GM12878 (cell line): ENCODE data around the gene HOTAIR. TPM values are rescaled to one million over a fixed set of nuclear protein-coding genes. Genes with fewer than 3 reads are reported as not detected.

Experiments used
- ATAC-seq: fragments of 200-7000 bp; cut with Tn5 transposase; 3 replicates; pipeline ENCODE4 v1.9.1; 2020; ENCODE audit warnings: mild to moderate bottlenecking, moderate library complexity
- Bru-seq: library from RNA; stranded (reverse); fragments of 400-500 nt; gene quantifications from one replicate; lab custom pipeline; 2021; lab: Mats Ljungman, UMichigan
- BruChase-seq, 2 experiments: library from RNA; stranded (reverse); fragments of 400-500 nt; gene quantifications; one replicate each; lab custom pipeline; 2021; lab: Mats Ljungman, UMichigan
- BruUV-seq: library from RNA; stranded (reverse); fragments of 400-500 nt; replicated peaks from 2 replicates; lab custom pipeline; 2021; lab: Mats Ljungman, UMichigan
- CTCF ChIA-PET: fragments of 300-600 bp; sonication (Branson Sonifier 250); formaldehyde crosslinking; extraction: SDS; loops from one replicate; lab custom pipeline; 2021; ENCODE audit warnings: inconsistent platforms; lab: Yijun Ruan, JAX
- POLR2A ChIA-PET: fragments of 350-600 bp; formaldehyde crosslinking; extraction: SDS; loops from one replicate; lab custom pipeline; 2021; ENCODE audit warnings: inconsistent platforms; lab: Charles Lee
- RAD21 ChIA-PET: fragments of 300-600 bp; sonication (Branson Sonifier 250); formaldehyde crosslinking; loops from one replicate; lab custom pipeline; 2023; ENCODE audit warnings: antibody characterized with exemption; ENCODE audit not compliant: unreplicated experiment; lab: Charles Lee
- SMC1A ChIA-PET: fragments of 300-600 bp; sonication (Branson Sonifier 250); formaldehyde crosslinking; loops from one replicate; lab custom pipeline; 2023; ENCODE audit not compliant: unreplicated experiment, uncharacterized antibody; lab: Charles Lee
- DNase-seq: peaks from one replicate; pipeline ENCODE4 v3.0.0-alpha.2; 2011; ENCODE audit warnings: low read depth, low spot score
- FAIRE-seq: peaks from 3 replicates; lab custom pipeline; 2011; peaks lifted over from hg19 to GRCh38; lab: Jason Lieb, UNC
- H2AFZ ChIP-seq: 2 replicates; pipeline ENCODE4 v1.6.0; 2011; ENCODE audit warnings: low read depth, low read length, control low read depth; ENCODE audit not compliant: control insufficient read depth
- H3K27ac ChIP-seq: 2 replicates; pipeline ENCODE4 v1.5.1; 2011; ENCODE audit warnings: control low read depth; ENCODE audit not compliant: control insufficient read depth, insufficient read depth
- H3K27me3 ChIP-seq, 2 experiments: replicated peaks in 1 of 2; 2 replicates each; pipeline versions ENCODE4 v1.6.0 to v1.6.1; 2011; ENCODE audit warnings: low read length in 1 of 2; ENCODE audit not compliant: control insufficient read depth in 2 of 2, insufficient read depth in 2 of 2
- H3K36me3 ChIP-seq, 2 experiments: 2 replicates each; pipeline ENCODE4 v1.5.1; 2011; ENCODE audit warnings: low read length in 1 of 2; ENCODE audit not compliant: control insufficient read depth in 2 of 2, insufficient read depth in 2 of 2
- H3K4me1 ChIP-seq: 2 replicates; pipeline ENCODE4 v1.6.1; 2011; ENCODE audit warnings: mild to moderate bottlenecking, low read length, moderate library complexity, mixed read lengths; ENCODE audit not compliant: control insufficient read depth, insufficient read depth
- H3K4me2 ChIP-seq: 2 replicates; pipeline ENCODE4 v1.6.0; 2011; ENCODE audit warnings: control low read depth; ENCODE audit not compliant: control insufficient read depth, insufficient read depth
- H3K4me3 ChIP-seq: fragments of 200-600 bp; sonication (generic); 2 replicates; pipeline ENCODE4 v1.5.1; 2016
- H3K79me2 ChIP-seq: 2 replicates; pipeline ENCODE4 v1.6.0; 2011; ENCODE audit warnings: low read length; ENCODE audit not compliant: control insufficient read depth, insufficient read depth
- H3K9ac ChIP-seq: 2 replicates; pipeline ENCODE4 v1.8.0; 2011; ENCODE audit warnings: low read length, control low read depth, mixed read lengths; ENCODE audit not compliant: control insufficient read depth, insufficient read depth
- H3K9me3 ChIP-seq: replicated peaks from 3 replicates; pipeline ENCODE4 v1.5.1; 2011; ENCODE audit warnings: mild to moderate bottlenecking, low read length; ENCODE audit not compliant: control insufficient read depth, insufficient read depth
- H4K20me1 ChIP-seq: 2 replicates; pipeline ENCODE4 v1.6.0; 2011; ENCODE audit not compliant: control insufficient read depth, insufficient read depth
- BCL11A ChIP-seq: IDR thresholded peaks from 2 replicates; pipeline ENCODE4 v1.6.1; 2011; ENCODE audit warnings: low read depth, low read length
- ESRRA ChIP-seq: IDR thresholded peaks from 2 replicates; pipeline ENCODE4 v1.6.1; 2012; ENCODE audit warnings: mild to moderate bottlenecking, low read length, improper control_type of control experiment
- MEF2A ChIP-seq: IDR thresholded peaks from 2 replicates; pipeline ENCODE4 v1.6.1; 2011; ENCODE audit warnings: low read depth, mild to moderate bottlenecking, low read length, moderate library complexity; ENCODE audit not compliant: insufficient read depth
- MTA2 ChIP-seq: fragments of 450-650 bp; IDR thresholded peaks from 2 replicates; pipeline ENCODE4 v1.6.1; 2016; ENCODE audit warnings: low read depth, mild to moderate bottlenecking, moderate library complexity
- PML ChIP-seq: IDR thresholded peaks from 2 replicates; pipeline ENCODE4 v1.6.1; 2012; ENCODE audit warnings: low read length, inconsistent platforms
- POU2F2 ChIP-seq: IDR thresholded peaks from 3 replicates; pipeline ENCODE4 v1.6.1; 2011; ENCODE audit warnings: low read depth, mild to moderate bottlenecking, low read length, borderline replicate concordance
- WRNIP1 ChIP-seq: IDR thresholded peaks from 2 replicates; pipeline ENCODE4 v1.6.1; 2011; ENCODE audit warnings: low read depth, low read length, improper control_type of control experiment, borderline replicate concordance
- YBX1 ChIP-seq: fragments of 450-650 bp; IDR thresholded peaks from 2 replicates; pipeline ENCODE4 v1.6.1; 2016; ENCODE audit warnings: antibody characterized with exemption
- YY1 ChIP-seq: IDR thresholded peaks from 2 replicates; pipeline ENCODE4 v1.6.1; 2011; ENCODE audit warnings: low read depth, mild to moderate bottlenecking, low read length
- ZNF24 ChIP-seq: fragments of 450-650 bp; IDR thresholded peaks from 2 replicates; pipeline ENCODE4 v1.6.1; 2017; ENCODE audit warnings: antibody characterized with exemption, mild to moderate bottlenecking
- WGBS: methylation state at CpG from one replicate; pipeline ENCODE4 v1.1.6; 2016; ENCODE audit warnings: low lambda C conversion rate; ENCODE audit not compliant: insufficient replicate concordance, insufficient coverage; ENCODE audit errors: missing lambda C conversion rate; 5-methylcytosine and 5-hydroxymethylcytosine counted together
- in situ Hi-C: fragments of 300-500 bp; cut with MboI; formaldehyde crosslinking; loops from 9 replicates; pipeline ENCODE4 v1.14.3; 2018; ENCODE audit warnings: mixed read lengths
- intact Hi-C: fragments of 100-400 bp; cut with micrococcal nuclease; formaldehyde crosslinking; loops from one replicate; pipeline ENCODE4 v1.14.2; 2022; ENCODE audit not compliant: unreplicated experiment
- long read RNA-seq, 2 experiments: library from polyadenylated mRNA; unstranded; transcript quantifications; one replicate each; pipeline ENCODE4 v2.0.0, GENCODE V29; 2019 to 2020
- polyA minus RNA-seq, 3 experiments: library from RNA; depleted of rRNA, polyadenylated mRNA; stranded (reverse); fragments of >200 nt; gene quantifications; 2 replicates each; pipeline ENCODE4 v1.2.3, GENCODE V29; 2011
- polyA plus RNA-seq, 11 experiments: library from polyadenylated mRNA; depleted of rRNA in 4 of 11; unstranded in 6 of 11; stranded (reverse) in 5 of 11; fragments of >200 nt; fragmentation: Nextera tagmentation in 4 of 11; fragmentation: Illumina TruSeq in 1 of 11; extraction: Ambion mirVana in 4 of 11; extraction: Trizol in 1 of 11; gene quantifications; 1 replicate in 1 of 11; 2 replicates in 10 of 11; pipeline versions ENCODE4 v1.2.1 to v1.2.3, GENCODE V29; 2011 to 2016; ENCODE audit warnings: inconsistent platforms in 2 of 11, missing spikeins in 2 of 11, low read depth in 1 of 11
- total RNA-seq, 4 experiments: library from RNA; depleted of rRNA in 3 of 4; stranded (reverse); fragments of >200 nt in 3 of 4; fragmentation: Illumina TruSeq in 1 of 4; extraction: Trizol in 1 of 4; gene quantifications; 2 replicates each; pipeline versions ENCODE4 v1.2.1 to v1.2.3, GENCODE V29; 2013 to 2021
- TF ChIP-seq, protein P1 (sequence below): fragments of 450-650 bp; IDR thresholded peaks from 2 replicates; pipeline ENCODE4 v1.6.1; 2016; ENCODE audit warnings: mild to moderate bottlenecking
- TF ChIP-seq, protein P2 (sequence below): fragments of 450-650 bp; IDR thresholded peaks from 2 replicates; pipeline ENCODE4 v1.6.1; 2014; ENCODE audit warnings: mild to moderate bottlenecking
- TF ChIP-seq, protein P3 (sequence below): fragments of 450-650 bp; IDR thresholded peaks from 2 replicates; pipeline ENCODE4 v1.6.1; 2017; ENCODE audit warnings: borderline replicate concordance
- TF ChIP-seq, protein P4 (sequence below): fragments of 450-650 bp; IDR thresholded peaks from 2 replicates; pipeline ENCODE4 v1.6.1; 2018; ENCODE audit warnings: borderline replicate concordance, mild to moderate bottlenecking; ENCODE audit not compliant: partially characterized antibody

Gene HOTAIR
- total RNA-seq (2013; cell fraction: nucleolus; rRNA removed), result not detected in 2 replicates
- total RNA-seq (2014; rRNA removed) (not detected in 2 replicates), total RNA-seq (2014; rRNA removed; fragmentation: Illumina TruSeq; extraction: Trizol) (not detected in 2 replicates), total RNA-seq (2021) (not detected in 2 replicates), polyA plus RNA-seq (2011; rRNA removed) (not detected in 2 replicates), polyA plus RNA-seq (2014; fragmentation: Illumina TruSeq; extraction: Trizol) (not detected in 2 replicates), polyA plus RNA-seq (2014; fragmentation: Nextera tagmentation; extraction: Ambion mirVana) (not detected), polyA plus RNA-seq (2014; rRNA removed) (not detected in 2 replicates), polyA plus RNA-seq (2016; fragmentation: Nextera tagmentation; extraction: Ambion mirVana) (not detected), polyA minus RNA-seq (2011; rRNA and poly(A)+ RNA removed) (not detected in 2 replicates), Bru-seq, nascent RNA (percentile 10 among the genes with signal in this experiment), BruChase-seq, experiment 1, labeled RNA remaining after a 6-hour chase (percentile 11 among the genes with signal in this experiment), BruChase-seq, experiment 2, labeled RNA remaining after a 2-hour chase (percentile 13 among the genes with signal in this experiment)
- not detected for polyA plus RNA-seq (2011; ENCODE audit: low read depth)
- polyA plus RNA-seq (2011; cell fraction: cytosol; rRNA removed), result not detected in 2 replicates
- not detected in 2 replicates for polyA plus RNA-seq (2011; cell fraction: nucleus; rRNA removed)
- not detected in 2 replicates for polyA plus RNA-seq (2012)
- polyA minus RNA-seq (2011; cell fraction: cytosol; rRNA and poly(A)+ RNA removed), result not detected in 2 replicates
- not detected in 2 replicates for polyA minus RNA-seq (2011; cell fraction: nucleus; rRNA and poly(A)+ RNA removed)
- long read RNA-seq, experiment 1, result 0 reads
- long read RNA-seq, experiment 2, partial matches to known transcripts, result 0 of 1 reads
- long read RNA-seq, experiment 2, other reads (novel, unspliced or antisense), result 1 of 1 reads

- H3K27ac ChIP-seq, result no peak within 1 kb of the TSS
- FAIRE-seq (no peak), ATAC-seq (peak; percentile 72), DNase-seq (no peak)
- no peaks in the 10 kb centered on the region for H3K36me3 ChIP-seq
- no peak within 1 kb of the TSS for H2AFZ ChIP-seq
- peaks cover 23 to 34% of the 10 kb centered on the region in 2 experiments for H3K27me3 ChIP-seq
- in situ Hi-C loops, result no loop called here
- H3K4me3 ChIP-seq, result peak within 1 kb of the TSS; percentile 34
- RAD21 ChIA-PET, result no interaction called here
- H3K79me2 ChIP-seq, result no peaks in the 10 kb centered on the region
- SMC1A ChIA-PET, result no interaction called here
- CTCF ChIA-PET, result no interaction called here
- no TSS peak for BruUV-seq
- no peaks in the 10 kb centered on the region; the same call in 1 of the 3 replicates for H3K9me3 ChIP-seq
- intact Hi-C loops, result no loop called here
- WGBS, result 45% methylated on average over 50 of the region's 63 CpGs
- H3K9ac ChIP-seq, result no peak within 1 kb of the TSS
- H3K4me1 ChIP-seq, result peaks cover 8% of the 10 kb centered on the region
- POLR2A ChIA-PET, result no interaction called here
- H3K4me2 ChIP-seq, result peak within 1 kb of the TSS; percentile 67
- no peaks in the 10 kb centered on the region for H4K20me1 ChIP-seq
- no peak for TF ChIP-seq PML
- TF ChIP-seq, protein P1, sequence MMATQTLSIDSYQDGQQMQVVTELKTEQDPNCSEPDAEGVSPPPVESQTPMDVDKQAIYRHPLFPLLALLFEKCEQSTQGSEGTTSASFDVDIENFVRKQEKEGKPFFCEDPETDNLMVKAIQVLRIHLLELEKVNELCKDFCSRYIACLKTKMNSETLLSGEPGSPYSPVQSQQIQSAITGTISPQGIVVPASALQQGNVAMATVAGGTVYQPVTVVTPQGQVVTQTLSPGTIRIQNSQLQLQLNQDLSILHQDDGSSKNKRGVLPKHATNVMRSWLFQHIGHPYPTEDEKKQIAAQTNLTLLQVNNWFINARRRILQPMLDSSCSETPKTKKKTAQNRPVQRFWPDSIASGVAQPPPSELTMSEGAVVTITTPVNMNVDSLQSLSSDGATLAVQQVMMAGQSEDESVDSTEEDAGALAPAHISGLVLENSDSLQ, result no peak
- TF ChIP-seq, protein P2, sequence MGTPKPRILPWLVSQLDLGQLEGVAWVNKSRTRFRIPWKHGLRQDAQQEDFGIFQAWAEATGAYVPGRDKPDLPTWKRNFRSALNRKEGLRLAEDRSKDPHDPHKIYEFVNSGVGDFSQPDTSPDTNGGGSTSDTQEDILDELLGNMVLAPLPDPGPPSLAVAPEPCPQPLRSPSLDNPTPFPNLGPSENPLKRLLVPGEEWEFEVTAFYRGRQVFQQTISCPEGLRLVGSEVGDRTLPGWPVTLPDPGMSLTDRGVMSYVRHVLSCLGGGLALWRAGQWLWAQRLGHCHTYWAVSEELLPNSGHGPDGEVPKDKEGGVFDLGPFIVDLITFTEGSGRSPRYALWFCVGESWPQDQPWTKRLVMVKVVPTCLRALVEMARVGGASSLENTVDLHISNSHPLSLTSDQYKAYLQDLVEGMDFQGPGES, result no peak
- TF ChIP-seq POU2F2, result no peak
- no peak for TF ChIP-seq ZNF24
- no peak for TF ChIP-seq MEF2A
- TF ChIP-seq WRNIP1, result no peak
- TF ChIP-seq YBX1, result no peak
- TF ChIP-seq BCL11A, result no peak
- TF ChIP-seq YY1, result no peak
- no peak for TF ChIP-seq ESRRA
- TF ChIP-seq, protein P3, sequence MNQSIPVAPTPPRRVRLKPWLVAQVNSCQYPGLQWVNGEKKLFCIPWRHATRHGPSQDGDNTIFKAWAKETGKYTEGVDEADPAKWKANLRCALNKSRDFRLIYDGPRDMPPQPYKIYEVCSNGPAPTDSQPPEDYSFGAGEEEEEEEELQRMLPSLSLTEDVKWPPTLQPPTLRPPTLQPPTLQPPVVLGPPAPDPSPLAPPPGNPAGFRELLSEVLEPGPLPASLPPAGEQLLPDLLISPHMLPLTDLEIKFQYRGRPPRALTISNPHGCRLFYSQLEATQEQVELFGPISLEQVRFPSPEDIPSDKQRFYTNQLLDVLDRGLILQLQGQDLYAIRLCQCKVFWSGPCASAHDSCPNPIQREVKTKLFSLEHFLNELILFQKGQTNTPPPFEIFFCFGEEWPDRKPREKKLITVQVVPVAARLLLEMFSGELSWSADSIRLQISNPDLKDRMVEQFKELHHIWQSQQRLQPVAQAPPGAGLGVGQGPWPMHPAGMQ, result no peak
- TF ChIP-seq, protein P4, sequence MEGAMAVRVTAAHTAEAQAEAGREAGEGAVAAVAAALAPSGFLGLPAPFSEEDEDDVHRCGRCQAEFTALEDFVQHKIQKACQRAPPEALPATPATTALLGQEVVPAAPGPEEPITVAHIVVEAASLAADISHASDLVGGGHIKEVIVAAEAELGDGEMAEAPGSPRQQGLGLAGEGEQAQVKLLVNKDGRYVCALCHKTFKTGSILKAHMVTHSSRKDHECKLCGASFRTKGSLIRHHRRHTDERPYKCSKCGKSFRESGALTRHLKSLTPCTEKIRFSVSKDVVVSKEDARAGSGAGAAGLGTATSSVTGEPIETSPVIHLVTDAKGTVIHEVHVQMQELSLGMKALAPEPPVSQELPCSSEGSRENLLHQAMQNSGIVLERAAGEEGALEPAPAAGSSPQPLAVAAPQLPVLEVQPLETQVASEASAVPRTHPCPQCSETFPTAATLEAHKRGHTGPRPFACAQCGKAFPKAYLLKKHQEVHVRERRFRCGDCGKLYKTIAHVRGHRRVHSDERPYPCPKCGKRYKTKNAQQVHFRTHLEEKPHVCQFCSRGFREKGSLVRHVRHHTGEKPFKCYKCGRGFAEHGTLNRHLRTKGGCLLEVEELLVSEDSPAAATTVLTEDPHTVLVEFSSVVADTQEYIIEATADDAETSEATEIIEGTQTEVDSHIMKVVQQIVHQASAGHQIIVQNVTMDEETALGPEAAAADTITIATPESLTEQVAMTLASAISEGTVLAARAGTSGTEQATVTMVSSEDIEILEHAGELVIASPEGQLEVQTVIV, result no peak
- TF ChIP-seq MTA2, result no peak
Observed at GRCh38 chr12:53974084-53975063, at the start of gene HOTAIR. HOTAIR (minus strand) TSS chr12:53974954.
